Esophagus squamous epithelium (tissue), 4 donors: ENCODE results near the gene ZSCAN16.

ENCODE experiments used
- POLR2A ChIP-seq, 4 donors: fragments of 450-650 bp; IDR thresholded peaks; one replicate each; pipeline ENCODE4 v1.6.1; 2017; ENCODE audit warnings: antibody characterized with exemption in 4 of 4, mild to moderate bottlenecking in 4 of 4, moderate library complexity in 3 of 4
- TF ChIP-seq, protein P1 (sequence below), 6 experiments: fragments of 450-650 bp in 4 of 6; fragments of 200-600 bp in 2 of 6; sonication (generic) in 2 of 6; IDR thresholded peaks; one replicate each; pipeline ENCODE4 v1.5.1; 2016 to 2019; ENCODE audit warnings: antibody characterized with exemption in 6 of 6, mild to moderate bottlenecking in 4 of 6, moderate library complexity in 4 of 6

DNA sequence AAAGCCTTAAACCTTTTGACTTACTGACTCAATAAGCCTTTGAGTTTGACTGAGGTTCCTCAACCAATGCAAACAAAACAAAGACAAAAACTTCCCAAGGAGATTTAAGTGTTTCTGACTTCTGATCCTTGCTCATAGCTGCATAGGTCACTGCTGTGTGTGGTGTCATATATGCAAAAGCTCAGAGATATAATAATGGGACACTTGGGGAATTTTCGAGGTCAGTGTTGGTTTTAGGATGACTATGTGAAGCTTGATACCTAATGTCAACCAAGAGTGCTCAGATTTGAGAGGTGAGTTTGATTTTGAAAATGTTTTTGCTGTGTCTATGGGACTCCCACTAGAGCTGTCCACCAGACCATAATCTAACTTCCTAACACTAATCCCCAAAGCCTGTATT is 43.5 kb downstream of the ZSCAN16 start:
- TF ChIP-seq, protein P1, sequence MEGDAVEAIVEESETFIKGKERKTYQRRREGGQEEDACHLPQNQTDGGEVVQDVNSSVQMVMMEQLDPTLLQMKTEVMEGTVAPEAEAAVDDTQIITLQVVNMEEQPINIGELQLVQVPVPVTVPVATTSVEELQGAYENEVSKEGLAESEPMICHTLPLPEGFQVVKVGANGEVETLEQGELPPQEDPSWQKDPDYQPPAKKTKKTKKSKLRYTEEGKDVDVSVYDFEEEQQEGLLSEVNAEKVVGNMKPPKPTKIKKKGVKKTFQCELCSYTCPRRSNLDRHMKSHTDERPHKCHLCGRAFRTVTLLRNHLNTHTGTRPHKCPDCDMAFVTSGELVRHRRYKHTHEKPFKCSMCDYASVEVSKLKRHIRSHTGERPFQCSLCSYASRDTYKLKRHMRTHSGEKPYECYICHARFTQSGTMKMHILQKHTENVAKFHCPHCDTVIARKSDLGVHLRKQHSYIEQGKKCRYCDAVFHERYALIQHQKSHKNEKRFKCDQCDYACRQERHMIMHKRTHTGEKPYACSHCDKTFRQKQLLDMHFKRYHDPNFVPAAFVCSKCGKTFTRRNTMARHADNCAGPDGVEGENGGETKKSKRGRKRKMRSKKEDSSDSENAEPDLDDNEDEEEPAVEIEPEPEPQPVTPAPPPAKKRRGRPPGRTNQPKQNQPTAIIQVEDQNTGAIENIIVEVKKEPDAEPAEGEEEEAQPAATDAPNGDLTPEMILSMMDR (IDR thresholded peaks at IDR 0.05) = no peak
- no peak for TF ChIP-seq POLR2A (IDR thresholded peaks at IDR 0.05)
